Cardiac septum (tissue), 1 donor: ENCODE data around the gene ABCF1. TPM values are rescaled to one million over a fixed set of nuclear protein-coding genes. Genes with fewer than 3 reads are reported as not detected.
"Not testable (repeated sequence)": the region's sequence is repeated elsewhere in the genome, so short reads cannot be mapped to it uniquely, and the experiment has no call there.

ENCODE experiments used
- DNase-seq: peaks from one replicate; pipeline ENCODE4 v3.0.0-alpha.2; 2020; ENCODE audit warnings: low spot score
- intact Hi-C: fragments of 100-400 bp; cut with DNase I; formaldehyde crosslinking; loops from one replicate; pipeline ENCODE4 v1.14.0; 2022
- long read RNA-seq: library from polyadenylated mRNA; unstranded; transcript quantifications from one replicate; pipeline ENCODE4 v2.0.0, GENCODE V29; 2021
- total RNA-seq: library from RNA; stranded (reverse); fragmentation: NEBNext Ultra II Directional; extraction: Animal tissue kit (Norgen Biotek cat#: 25700); gene quantifications from one replicate; pipeline ENCODE4 v1.2.1, GENCODE V29; 2021
- donor health status: DM: no; HTN: no; CAD: no.

Gene ABCF1
- 44.2 TPM for total RNA-seq
- long read RNA-seq, transcript ABCF1-201 (25 exons, 3,481 nt): major isoform, 9 of 53 reads
- long read RNA-seq, partial matches to known transcripts: 20 of 53 reads
- long read RNA-seq, other reads (novel, unspliced or antisense): 23 of 53 reads

GRCh38 chr6:30571075-30571761 lies at the start of gene ABCF1:
TSS of gene ABCF1 (plus strand) at chr6:30571442. CDS start at chr6:30571488, 46 bp downstream.
- intact Hi-C loops: loop anchor here (2.0 to 5.0 kb wide), 2 partner anchors 14 to 151 kb away; partner anchors contain the start of genes GNL1, PRR3 and TUBB
- peak; percentile 100 for DNase-seq

GRCh38 chr6:30521952-30522351 lies 49.3 kb upstream of the ABCF1 start:
- DNase-seq, intact Hi-C loops: not testable (repeated sequence)

GRCh38 chr6:30526444-30526843 lies 44.8 kb upstream of the ABCF1 start:
- intact Hi-C loops, DNase-seq: not testable (repeated sequence)

- DNase-seq: peak; percentile 83
- intact Hi-C loops: not testable (repeated sequence)
Observed at GRCh38 chr6:30529349-30529875, 41.8 kb upstream of the ABCF1 start.

GRCh38 chr6:30530014-30530413 lies 41.2 kb upstream of the ABCF1 start:
- intact Hi-C loops: no loop called here
- no peak for DNase-seq

DNA sequence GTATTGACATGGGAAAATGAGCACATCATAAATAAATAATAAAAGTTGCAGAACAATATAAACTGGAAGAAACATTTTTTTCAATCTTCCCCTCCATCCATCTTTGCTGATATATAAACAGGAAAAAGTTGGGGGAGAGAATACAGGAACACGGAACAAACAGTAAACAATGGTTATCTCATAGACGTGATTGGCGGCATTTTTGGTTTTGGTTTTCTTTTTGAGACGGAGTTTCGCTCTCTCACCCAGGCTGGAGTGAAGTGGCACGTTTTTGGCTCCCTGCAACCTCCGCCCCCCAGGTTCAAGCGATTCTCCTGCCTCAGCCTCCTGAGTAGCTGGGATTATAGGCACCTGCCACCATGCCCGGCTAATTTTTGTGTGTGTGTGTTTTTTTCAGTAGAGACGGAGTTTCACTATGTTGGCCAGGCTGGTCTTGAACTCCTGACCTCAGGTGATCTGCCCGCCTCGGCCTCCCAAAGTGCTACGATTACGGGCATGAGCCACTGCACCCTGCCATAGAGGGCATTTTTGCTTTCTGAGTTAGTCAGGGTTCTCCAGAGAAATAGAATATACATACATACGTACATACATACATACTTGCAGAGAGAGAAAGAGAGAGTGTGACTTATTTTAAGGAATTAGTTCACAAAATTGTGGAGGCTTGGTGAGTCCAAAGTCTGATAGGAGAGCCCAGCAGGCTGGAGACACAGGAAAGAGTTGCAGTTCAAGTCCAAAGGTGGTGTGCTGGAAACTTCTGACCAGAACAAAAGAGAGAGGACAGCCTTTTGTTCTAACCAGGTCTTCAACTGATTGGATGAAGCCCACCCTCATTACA lies 37.6 kb upstream of the ABCF1 start:
- intact Hi-C loops: loop anchor here (2.0 kb wide), 1 partner anchor 51 kb away; no protein-coding TSS in a partner anchor
- DNase-seq: no peak

GRCh38 chr6:30537931-30538330 lies 33.3 kb upstream of the ABCF1 start:
- intact Hi-C loops: no loop called here
- DNase-seq: no peak

DNA sequence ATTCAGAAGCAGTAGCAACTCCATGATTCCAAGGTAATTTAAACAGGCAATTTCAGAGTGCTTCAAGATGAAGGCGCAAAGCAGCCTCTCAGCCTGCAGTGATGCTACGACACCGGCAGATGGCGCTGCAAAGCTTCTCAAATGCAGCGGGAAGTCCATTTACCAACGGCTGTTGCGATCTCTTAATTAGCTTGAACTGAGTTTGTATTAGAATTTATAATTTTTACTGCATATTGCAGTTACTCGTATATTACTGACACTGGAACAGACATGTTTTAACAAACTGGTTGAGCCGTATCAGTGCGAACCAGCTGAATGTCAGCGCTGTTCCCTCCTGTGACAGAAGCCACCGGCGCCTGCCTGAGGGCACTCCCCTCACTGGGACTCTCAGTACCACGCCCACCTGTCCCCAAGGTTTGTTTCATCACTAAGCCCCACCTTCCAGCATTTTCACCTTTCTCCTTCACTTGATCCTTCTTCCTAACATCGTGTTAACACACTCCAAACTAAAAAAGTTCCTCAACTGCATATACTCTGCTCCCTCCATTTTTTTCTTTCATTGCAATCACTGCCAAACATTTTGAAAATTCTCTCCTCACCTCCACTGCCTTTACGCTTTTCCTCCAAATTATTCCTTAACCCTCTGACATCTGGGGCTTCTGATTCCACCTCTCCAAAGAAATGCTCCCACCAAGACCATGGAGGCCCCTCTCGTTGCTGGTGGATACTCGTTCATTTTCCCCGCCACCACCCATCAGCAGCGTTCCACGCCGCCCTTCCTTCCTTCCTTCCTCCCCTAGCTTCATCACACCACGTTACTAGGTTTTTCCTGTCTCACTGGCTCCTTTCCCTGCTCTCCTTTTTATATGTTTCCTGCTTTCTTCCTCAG lies 29.5 kb upstream of the ABCF1 start:
- intact Hi-C loops: loop anchor here (1.0 to 5.0 kb wide), 5 partner anchors 25 to 541 kb away; partner anchors contain the start of gene HLA-E

GRCh38 chr6:30542404-30542725 lies 28.9 kb upstream of the ABCF1 start:
- intact Hi-C loops: loop anchor here (1.0 to 5.0 kb wide), 4 partner anchors 26 to 540 kb away; no protein-coding TSS in a partner anchor
- no peak for DNase-seq

More for the DNA sequence above, 29.5 kb upstream of the ABCF1 start:
- peak; percentile 91 for DNase-seq

- intact Hi-C loops: loop anchor here (1.0 to 5.0 kb wide), 4 partner anchors 27 to 539 kb away; no protein-coding TSS in a partner anchor
- no peak for DNase-seq
Observed at GRCh38 chr6:30542915-30543314, 28.3 kb upstream of the ABCF1 start.

- intact Hi-C loops: loop anchor here (2.0 to 5.0 kb wide), 3 partner anchors 53 to 538 kb away; no protein-coding TSS in a partner anchor
- DNase-seq: no peak
Observed at GRCh38 chr6:30543821-30544220, 27.4 kb upstream of the ABCF1 start.

DNA sequence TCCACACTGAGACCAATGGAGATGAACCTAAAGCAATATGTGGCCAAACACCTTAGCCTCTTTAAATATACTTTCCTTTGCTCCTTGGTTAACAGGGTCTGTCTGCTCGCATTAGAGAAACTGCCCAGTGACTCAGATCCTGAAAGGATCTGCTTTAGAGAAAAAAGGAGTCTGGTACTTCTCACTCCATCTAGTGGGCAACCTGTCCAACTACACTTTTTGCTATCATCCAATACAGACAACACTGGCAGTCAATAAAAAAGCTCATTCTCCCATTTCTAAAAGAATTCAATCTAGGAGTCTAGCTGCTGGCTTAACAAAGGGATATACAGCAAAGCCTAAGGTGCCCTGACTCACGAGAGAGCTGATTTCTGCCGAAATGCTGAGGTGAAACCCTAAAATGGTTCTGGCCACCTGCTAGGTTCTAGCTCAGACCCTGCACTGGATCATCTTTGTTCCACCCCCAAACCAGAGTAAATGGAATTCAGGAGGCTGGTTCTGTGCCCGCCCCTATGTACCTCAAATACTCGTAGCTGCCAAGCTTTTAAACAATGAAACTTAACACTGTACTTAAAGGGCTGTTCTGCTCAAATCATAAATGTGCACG lies 26.5 kb upstream of the ABCF1 start:
- no peak for DNase-seq
- intact Hi-C loops: loop anchor here (5.0 kb wide), 2 partner anchors 53 to 538 kb away; no protein-coding TSS in a partner anchor

DNA sequence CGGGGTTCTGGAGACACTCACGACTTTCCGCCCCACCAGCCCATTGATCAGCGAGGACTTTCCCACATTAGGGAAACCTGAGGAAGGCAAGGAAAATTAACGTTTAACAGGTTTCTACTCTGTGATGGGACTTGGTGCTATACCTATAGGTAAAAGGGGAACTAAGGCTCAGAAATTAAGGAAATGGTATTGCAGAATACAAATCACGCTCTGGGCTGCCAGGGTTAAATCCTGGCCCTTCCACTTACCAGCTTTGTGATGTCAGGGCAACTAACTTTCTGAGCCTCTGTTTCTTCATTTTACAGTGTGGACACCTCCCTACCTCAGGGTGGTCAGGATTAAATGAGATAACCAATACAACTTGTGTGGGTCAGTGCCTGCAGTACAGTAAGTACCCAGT lies 23.8 kb upstream of the ABCF1 start:
- intact Hi-C loops: no loop called here
- DNase-seq: no peak

DNA sequence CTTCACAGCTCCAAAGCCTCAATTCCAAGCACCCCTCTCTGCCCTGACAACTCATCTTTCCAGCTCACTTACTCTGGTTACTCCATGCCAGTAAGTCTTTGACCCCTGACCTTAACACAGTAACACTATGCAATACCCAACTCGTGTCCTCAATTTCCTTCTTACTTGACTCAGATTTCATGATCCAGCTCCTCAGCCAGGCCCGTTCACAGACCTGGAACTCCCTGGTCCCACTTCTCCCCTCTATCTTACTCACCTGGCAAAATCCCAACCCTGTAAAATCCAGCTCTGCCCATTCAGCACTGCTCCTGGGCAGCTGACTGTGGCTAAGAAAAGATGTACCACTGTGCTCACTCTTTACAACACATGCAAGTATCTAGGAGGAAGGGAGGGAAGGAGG lies 22.9 kb upstream of the ABCF1 start:
- no peak for DNase-seq
- intact Hi-C loops: no loop called here

GRCh38 chr6:30554404-30554803 lies 16.8 kb upstream of the ABCF1 start:
- no peak for DNase-seq
- intact Hi-C loops: no loop called here

- no peak for DNase-seq
- intact Hi-C loops: loop anchor here (5.0 kb wide), 1 partner anchor 62 kb away; the partner anchor contains the start of genes MRPS18B and PPP1R10
Observed at GRCh38 chr6:30554962-30555815, 16.1 kb upstream of the ABCF1 start.

DNA sequence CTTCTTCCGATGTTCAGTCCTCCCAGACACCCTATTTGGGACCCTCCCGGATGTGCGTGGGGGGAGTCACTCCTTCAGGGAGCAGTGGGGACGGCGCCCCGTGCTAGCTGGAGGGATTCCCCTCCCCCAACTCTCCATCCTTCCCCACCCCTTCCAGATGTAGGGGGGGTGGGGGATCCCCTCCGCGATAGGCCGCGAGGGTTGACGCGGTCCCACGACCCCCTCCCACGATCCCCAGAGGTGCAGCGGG lies 15.5 kb upstream of the ABCF1 start:
- peak; percentile 76 for DNase-seq
- intact Hi-C loops: loop anchor here (2.0 to 5.0 kb wide), 2 partner anchors 15 to 62 kb away; partner anchors contain the start of genes ABCF1, MRPS18B and PPP1R10
